ENCODE measurements around the gene LYZ.
A peak's percentile ranks its signal among the peaks of the same experiment; 100 is the strongest.
"Not testable (repeated sequence)": the region's sequence is repeated elsewhere in the genome, so short reads cannot be mapped to it uniquely, and the experiment has no call there.

The LYZ gene

GRCh38 chr12:69348162-69348938 lies at the start of gene LYZ:
TSS of gene LYZ (plus strand) at chr12:69348381. CDS start at chr12:69348409, 28 bp downstream.
- no peak for DNase-seq (ENCODE audit: low read depth)
- H3K4me3 ChIP-seq (ENCODE audit: low read depth, low read length), result no peak within 1 kb of the TSS

- no peak overlapping the region for H3K4me3 ChIP-seq (ENCODE audit: low read depth, low read length)
- DNase-seq (ENCODE audit: low read depth), result no peak
Observed at GRCh38 chr12:69298947-69299346, 49.2 kb upstream of the LYZ start.

GRCh38 chr12:69304284-69304683 lies 43.9 kb upstream of the LYZ start:
- no peak for DNase-seq (ENCODE audit: low read depth)
- no peak overlapping the region for H3K4me3 ChIP-seq (ENCODE audit: low read depth, low read length)

DNA sequence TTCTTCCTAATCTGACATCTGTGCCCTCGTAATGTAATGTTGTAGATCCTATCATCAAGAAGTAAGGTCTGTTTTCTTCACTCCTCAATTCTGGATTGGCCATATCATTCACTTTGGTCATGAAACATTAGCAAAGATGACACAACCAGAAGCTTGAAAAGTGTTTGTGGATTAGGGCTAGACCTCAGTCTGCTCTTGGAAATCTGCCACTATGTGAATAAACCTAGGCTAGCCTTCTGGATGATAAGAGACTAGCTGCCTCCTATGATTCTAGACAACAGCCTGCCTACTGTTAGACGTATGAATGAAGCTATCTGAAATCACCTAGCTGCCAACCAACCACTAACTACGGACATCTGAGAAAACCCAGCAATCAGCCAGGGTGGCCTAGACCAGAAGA lies 38.7 kb upstream of the LYZ start:
- DNase-seq (ENCODE audit: low read depth), result no peak

GRCh38 chr12:69313209-69313608 lies 35.0 kb upstream of the LYZ start:
- DNase-seq (ENCODE audit: low read depth), result no peak
- no peak overlapping the region for H3K4me3 ChIP-seq (ENCODE audit: low read depth, low read length)

More for the DNA sequence above, 38.7 kb upstream of the LYZ start:
- no peak overlapping the region for H3K4me3 ChIP-seq (ENCODE audit: low read depth, low read length)

DNA sequence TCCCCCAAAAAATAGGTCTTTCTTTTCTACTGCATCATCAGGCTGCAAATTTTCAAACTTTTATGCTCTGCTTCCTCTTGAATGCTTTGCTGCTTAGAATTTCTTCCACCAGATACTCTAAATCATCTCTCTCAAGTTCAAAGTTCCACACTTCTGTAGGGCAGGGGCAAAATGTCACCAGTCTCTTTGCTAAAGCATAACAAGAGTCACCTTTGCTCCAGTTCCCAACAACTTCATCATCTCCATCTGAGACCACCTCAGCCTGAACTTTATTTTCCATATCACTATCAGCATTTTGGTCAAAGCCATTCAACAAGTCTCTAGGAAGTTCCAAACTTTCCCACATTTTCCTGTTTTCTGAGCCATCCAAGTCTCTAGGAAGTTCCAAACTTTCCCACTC lies 31.4 kb upstream of the LYZ start:
- not testable (repeated sequence) for DNase-seq (ENCODE audit: low read depth); H3K4me3 ChIP-seq (ENCODE audit: low read depth, low read length)

DNA sequence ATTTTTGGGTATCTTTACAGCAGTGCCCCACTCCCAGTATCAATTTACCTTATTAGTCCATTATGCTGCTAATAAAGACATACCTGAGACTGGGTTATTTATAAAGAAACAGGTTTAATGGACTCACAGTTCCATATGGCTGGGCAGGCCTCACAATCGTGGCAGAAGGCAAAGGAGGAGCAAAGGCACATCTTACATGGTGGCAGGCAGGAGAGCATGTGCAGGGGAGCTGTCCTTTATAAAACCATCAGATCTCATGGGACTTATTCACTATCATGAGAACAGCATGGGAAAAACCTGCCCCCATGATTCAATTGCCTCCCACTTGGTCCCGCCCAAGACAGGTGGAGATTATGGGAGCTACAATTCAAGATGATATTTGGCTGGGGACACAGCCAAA lies 30.9 kb upstream of the LYZ start:
- H3K4me3 ChIP-seq (ENCODE audit: low read depth, low read length); DNase-seq (ENCODE audit: low read depth): not testable (repeated sequence)

DNA sequence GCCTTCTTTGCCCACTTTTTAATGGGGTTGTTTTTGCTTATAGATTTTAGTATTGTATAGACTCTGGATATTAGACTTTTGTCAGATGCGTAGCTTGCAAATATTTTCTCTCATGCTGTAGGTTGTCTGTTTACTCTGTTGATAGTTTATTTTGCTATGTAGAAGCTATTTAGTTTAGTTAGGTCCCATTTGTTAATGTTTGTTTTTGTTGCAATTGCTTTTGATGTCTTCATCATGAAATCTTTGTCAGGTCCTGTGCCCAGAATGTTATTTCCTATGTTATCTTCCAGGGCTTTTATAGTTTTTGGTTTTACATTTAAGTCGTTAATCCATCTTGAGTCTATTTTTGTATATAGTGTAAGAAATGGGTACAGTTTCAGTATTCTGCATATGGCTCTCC lies 30.0 kb upstream of the LYZ start:
- no peak for DNase-seq (ENCODE audit: low read depth)
- no peak overlapping the region for H3K4me3 ChIP-seq (ENCODE audit: low read depth, low read length)

- H3K4me3 ChIP-seq (ENCODE audit: low read depth, low read length), result no peak overlapping the region
Observed at GRCh38 chr12:69321351-69321750, 26.8 kb upstream of the LYZ start.

DNA sequence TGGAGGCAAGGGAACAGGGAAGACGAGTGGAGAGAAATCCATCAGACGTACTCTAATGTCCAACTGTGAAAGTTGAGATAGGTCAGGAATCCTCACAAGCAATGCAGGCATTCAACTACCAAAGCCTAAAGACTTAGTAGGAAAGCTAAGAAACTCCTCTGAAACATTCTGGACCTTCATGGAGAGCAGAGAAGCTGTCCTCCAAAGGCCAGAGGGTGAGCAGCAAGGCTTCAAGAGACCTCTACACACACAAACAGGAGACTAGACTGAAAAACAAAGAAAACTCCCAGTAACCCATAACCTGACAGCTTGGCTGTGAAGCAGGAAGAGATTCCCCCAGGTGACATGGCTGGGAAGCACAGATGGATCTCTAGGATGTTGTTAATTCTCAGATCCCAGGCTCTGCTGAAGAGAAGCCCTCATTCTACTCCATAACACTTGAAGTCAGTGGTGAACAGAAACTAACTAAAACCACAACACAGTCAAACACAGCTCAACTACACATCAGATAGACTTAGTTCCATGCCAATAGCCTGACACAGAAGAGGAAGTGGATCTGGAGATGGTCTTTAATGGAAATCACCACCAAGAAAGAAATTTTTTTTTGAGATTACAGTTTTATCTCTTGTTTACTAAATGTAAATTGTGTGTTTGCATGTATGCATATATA lies 23.2 kb upstream of the LYZ start:
- H3K4me3 ChIP-seq (ENCODE audit: low read depth, low read length), result no peak overlapping the region
- no peak for DNase-seq (ENCODE audit: low read depth)

More at GRCh38 chr12:69321351-69321750, 26.8 kb upstream of the LYZ start:
- no peak for DNase-seq (ENCODE audit: low read depth)

DNA sequence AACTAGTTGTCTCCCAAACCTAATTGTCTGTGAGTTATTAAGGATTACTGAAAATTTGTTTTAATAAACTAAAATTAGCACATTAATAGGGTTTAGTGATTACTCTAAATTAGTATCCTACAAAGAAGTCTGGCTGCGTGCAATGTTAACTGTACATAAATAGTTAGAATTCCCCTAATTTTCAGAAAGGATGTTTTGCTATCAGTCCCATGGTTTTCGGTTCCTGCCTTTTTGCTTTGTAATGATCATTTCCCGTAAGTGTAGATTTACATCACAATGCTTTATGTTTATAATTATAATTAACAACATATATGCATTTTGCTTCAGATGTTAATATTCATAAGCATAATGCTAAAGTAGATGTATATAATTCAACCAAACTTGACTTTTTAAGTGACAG lies 19.8 kb upstream of the LYZ start:
- DNase-seq (ENCODE audit: low read depth), result no peak
- H3K4me3 ChIP-seq (ENCODE audit: low read depth, low read length), result no peak overlapping the region

DNA sequence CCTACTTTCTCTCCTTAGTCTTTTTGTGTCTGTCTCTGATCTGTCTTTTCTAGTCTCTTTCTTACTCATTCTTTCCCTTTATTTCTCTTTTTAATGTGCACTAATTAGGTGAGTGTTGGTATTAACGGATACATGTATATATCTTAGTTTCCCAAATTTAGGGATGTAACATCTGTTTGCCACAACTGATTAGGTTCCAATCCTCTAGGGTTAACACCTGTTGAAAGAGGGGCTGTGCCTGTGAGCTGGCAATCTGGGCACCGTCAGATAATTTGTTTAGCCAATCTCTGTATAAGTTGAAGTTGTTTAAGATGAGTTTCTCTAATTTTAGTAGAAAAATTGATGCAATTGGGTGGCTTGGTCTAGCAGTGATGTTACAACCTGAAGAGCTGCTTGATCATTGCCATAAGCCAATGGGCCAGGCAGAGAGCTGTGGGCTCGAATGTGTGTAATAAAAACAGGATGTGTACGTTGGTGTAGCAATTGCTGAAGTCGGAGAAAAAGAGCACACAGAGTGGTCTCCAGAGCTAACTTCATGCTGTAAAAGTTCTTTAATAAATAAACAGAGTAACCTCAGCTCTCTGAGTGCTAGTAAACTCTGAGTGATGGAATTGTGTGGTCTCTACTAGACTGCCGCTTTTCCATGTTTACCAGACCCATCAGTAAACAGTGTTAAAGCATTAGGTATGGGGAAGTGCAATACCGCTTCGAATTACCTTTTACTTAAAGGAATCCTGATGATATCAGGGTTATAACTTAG lies 18.3 kb upstream of the LYZ start:
- no peak overlapping the region for H3K4me3 ChIP-seq (ENCODE audit: low read depth, low read length)

DNA sequence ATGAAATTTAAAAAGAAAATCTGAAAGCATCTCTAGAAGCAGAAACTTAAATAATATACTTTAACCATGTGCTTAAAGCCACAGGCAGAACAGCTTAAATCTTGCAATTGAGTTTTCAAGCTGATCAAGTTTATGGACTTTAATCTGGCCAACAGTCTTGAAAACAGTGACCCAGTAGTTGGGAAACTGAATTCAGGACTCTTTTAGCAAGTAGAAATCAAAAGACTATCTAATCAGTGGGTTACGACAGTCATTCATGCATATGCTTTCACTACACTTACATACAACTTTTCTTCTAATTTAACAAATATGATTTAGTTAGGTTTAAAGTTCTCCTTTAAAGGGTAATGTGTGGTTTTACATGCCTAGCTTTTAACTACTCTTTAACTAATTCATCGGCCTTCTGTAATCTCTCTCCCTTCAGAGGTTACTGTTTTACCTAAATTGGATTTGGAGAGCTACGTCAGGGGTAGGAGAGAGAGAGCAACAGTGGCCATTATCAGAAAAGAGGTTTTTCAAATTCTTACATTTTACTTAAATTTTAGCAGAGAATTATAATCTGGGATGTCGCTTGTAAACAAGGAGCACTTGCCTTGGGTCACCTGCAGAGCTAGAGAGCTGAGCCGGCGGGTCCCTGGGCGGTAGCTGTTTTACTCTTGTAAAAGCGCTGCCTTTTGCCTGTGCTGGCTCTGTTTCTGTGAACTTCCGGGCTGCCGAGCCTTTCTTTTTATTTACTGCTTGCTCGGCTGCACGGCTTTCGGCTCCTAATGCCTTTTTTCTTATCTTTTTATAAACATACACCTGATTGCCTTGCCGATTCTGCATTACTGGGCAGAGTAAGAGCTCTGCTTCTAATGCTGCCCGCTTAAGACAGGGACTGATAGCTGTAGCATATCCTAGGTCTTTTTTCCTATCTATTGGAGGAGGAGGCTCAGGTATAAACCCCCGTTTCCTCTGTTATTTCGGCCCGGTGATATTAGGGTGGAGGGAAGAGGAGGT lies 17.4 kb upstream of the LYZ start:
- H3K4me3 ChIP-seq (ENCODE audit: low read depth, low read length), result peak overlapping the region; percentile 35
- no peak for DNase-seq (ENCODE audit: low read depth)

More for the DNA sequence above, 18.3 kb upstream of the LYZ start:
- DNase-seq (ENCODE audit: low read depth), result no peak

DNA sequence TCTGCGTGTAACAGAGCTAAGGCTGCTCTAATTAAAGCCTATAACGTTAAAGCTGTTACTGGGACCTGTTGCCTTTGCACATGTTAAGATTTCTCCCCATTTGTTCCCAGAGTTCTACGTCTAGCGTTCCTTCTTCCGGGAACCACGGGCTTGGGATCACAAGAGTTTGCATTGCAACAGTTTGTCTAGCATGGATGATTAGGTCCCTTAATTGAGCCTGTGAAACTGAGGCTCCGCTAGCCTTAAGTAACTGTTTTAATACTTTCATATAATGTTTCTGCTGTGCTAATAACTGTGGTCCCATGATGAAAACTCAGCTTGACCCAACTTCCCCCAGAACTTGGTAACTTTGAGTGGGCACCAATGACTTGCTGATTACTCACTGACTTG lies 16.7 kb upstream of the LYZ start:
- H3K4me3 ChIP-seq (ENCODE audit: low read depth, low read length), result peak overlapping the region; percentile 35
- no peak for DNase-seq (ENCODE audit: low read depth)

- DNase-seq (ENCODE audit: low read depth), result no peak
- no peak overlapping the region for H3K4me3 ChIP-seq (ENCODE audit: low read depth, low read length)
Observed at GRCh38 chr12:69331909-69332684, 16.1 kb upstream of the LYZ start.

DNA sequence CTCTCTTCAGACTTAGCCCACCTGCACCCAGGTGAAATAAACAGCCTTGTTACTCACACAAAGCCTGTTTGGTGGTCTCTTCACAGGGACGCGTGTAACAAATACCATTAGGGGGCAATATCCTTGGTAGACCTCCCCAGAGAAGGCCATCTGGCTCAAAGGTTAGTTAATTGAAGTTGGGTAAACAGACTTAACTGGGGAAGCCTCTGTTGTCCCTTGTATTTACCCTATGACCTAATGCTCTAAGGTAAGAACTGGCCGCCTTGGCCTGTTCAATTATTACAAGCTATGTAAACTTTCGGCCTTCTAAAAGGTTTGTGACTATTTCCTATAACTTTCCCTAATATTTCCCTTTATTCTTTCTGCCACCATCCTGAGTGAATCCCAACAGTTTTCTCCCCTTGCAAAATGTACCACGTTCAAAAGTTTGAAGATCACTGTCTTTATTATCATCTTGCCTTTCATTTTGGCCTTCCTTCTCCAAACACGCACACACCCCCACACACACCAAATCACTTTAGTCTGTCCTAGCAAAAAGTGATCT lies 15.3 kb upstream of the LYZ start:
- no peak overlapping the region for H3K4me3 ChIP-seq (ENCODE audit: low read depth, low read length)
- DNase-seq (ENCODE audit: low read depth), result no peak

GRCh38 chr12:69334158-69334557 lies 14.0 kb upstream of the LYZ start:
- no peak for DNase-seq (ENCODE audit: low read depth)
- no peak overlapping the region for H3K4me3 ChIP-seq (ENCODE audit: low read depth, low read length)

Data from skeletal muscle cell (primary cell).